Measurements from ENCODE around the gene IGF2. TPM values are rescaled to one million over a fixed set of nuclear protein-coding genes. Genes with fewer than 3 reads are reported as not detected.

Gene IGF2
- total RNA-seq, 1 experiment from 2014 or later = 1.5 TPM

DNA sequence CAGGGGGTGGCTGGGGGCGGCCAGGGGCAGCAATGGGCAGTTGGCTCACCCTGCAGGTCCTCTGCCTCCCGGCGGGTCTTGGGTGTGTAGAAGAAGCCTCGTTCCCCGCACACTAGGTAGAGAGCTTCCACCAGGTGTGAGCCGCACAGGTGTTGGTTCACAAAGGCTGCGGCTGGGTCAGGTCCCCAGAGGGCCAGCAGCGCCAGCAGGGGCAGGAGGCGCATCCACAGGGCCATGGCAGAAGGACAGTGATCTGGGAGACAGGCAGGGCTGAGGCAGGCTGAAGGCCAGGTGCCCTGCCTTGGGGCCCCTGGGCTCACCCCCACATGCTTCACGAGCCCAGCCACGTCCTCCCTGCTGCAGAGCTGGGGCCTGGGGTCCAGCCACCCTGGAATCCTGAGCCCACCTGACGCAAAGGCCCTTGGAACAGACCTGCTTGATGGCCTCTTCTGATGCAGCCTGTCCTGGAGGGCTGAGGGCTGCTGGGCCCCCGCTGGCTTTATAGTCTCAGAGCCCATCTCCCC, 21.6 kb upstream of the IGF2 start, which contains the start of gene INS (continued):
- TF ChIP-seq JAZF1 (CRISPR knock-in tag; IDR thresholded peaks at IDR 0.05) (no peak), CBFB (CRISPR knock-in tag; IDR thresholded peaks at IDR 0.05; ENCODE audit: low read depth) (no peak), ZNF396 (CRISPR knock-in tag; IDR thresholded peaks at IDR 0.05; ENCODE audit: borderline replicate concordance) (no peak), SOX15 (CRISPR knock-in tag; IDR thresholded peaks at IDR 0.05) (no peak), GABPB1 (CRISPR knock-in tag; IDR thresholded peaks at IDR 0.05) (no peak)
- TF ChIP-seq, protein P1, sequence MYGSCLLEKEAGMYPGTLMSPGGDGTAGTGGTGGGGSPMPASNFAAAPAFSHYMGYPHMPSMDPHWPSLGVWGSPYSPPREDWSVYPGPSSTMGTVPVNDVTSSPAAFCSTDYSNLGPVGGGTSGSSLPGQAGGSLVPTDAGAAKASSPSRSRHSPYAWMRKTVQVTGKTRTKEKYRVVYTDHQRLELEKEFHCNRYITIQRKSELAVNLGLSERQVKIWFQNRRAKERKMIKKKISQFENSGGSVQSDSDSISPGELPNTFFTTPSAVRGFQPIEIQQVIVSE (CRISPR knock-in tag; IDR thresholded peaks at IDR 0.05; ENCODE audit: borderline replicate concordance) = no peak

DNA sequence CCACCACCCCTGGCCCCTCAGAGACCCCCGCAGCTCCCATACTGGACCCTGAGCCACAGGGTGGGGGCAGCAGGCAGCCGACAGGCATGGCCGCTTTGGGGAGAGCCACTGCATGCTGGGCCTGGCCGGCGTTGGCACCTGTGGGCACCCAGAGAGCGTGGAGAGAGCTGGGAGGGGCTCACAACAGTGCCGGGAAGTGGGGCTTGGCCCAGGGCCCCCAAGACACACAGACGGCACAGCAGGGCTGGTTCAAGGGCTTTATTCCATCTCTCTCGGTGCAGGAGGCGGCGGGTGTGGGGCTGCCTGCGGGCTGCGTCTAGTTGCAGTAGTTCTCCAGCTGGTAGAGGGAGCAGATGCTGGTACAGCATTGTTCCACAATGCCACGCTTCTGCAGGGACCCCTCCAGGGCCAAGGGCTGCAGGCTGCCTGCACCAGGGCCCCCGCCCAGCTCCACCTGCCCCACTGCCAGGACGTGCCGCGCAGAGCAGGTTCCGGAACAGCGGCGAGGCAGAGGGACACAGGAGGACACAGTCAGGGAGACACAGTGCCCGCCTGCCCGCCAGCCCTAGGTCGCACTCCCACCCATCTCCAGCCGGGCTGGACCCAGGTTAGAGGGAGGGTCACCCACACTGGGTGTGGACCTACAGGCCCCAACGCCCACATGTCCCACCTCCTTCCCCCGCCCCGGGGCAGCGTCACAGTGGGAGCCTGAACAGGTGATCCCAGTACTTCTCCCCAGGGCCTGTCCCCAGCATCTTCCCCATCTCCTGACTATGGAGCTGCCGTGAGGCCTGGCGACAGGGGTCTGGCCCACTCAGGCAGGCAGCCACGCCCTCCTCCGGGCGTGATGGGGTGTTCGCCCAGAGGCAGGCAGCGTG, 20.6 kb upstream of the IGF2 start:
- Mint-ChIP-seq H3K27ac (no peak overlapping the region), H3K9me3 (no peaks in the 10 kb centered on the region), H3K4me1 (no peaks in the 10 kb centered on the region), H3K36me3 (no peaks in the 10 kb centered on the region), H3K27me3 (ENCODE audit: low read depth) (no peaks in the 10 kb centered on the region), H3K4me3 (no peak overlapping the region)
- ATAC-seq (no peak), DNase-seq (ENCODE audit: low spot score) (no peak)
- no peak for TF ChIP-seq JUN (CRISPR knock-in tag; IDR thresholded peaks at IDR 0.05)
- no peak for TF ChIP-seq USF2 (CRISPR knock-in tag; IDR thresholded peaks at IDR 0.05)
- no peak for TF ChIP-seq NR2C2 (CRISPR knock-in tag; IDR thresholded peaks at IDR 0.05)
- TF ChIP-seq, protein P2, sequence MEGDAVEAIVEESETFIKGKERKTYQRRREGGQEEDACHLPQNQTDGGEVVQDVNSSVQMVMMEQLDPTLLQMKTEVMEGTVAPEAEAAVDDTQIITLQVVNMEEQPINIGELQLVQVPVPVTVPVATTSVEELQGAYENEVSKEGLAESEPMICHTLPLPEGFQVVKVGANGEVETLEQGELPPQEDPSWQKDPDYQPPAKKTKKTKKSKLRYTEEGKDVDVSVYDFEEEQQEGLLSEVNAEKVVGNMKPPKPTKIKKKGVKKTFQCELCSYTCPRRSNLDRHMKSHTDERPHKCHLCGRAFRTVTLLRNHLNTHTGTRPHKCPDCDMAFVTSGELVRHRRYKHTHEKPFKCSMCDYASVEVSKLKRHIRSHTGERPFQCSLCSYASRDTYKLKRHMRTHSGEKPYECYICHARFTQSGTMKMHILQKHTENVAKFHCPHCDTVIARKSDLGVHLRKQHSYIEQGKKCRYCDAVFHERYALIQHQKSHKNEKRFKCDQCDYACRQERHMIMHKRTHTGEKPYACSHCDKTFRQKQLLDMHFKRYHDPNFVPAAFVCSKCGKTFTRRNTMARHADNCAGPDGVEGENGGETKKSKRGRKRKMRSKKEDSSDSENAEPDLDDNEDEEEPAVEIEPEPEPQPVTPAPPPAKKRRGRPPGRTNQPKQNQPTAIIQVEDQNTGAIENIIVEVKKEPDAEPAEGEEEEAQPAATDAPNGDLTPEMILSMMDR (IDR thresholded peaks at IDR 0.05) = no peak
- no peak for TF ChIP-seq ZNF219 (CRISPR knock-in tag; IDR thresholded peaks at IDR 0.05; ENCODE audit: borderline replicate concordance)
- TF ChIP-seq, protein P3, sequence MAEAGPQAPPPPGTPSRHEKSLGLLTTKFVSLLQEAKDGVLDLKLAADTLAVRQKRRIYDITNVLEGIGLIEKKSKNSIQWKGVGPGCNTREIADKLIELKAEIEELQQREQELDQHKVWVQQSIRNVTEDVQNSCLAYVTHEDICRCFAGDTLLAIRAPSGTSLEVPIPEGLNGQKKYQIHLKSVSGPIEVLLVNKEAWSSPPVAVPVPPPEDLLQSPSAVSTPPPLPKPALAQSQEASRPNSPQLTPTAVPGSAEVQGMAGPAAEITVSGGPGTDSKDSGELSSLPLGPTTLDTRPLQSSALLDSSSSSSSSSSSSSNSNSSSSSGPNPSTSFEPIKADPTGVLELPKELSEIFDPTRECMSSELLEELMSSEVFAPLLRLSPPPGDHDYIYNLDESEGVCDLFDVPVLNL (CRISPR knock-in tag; IDR thresholded peaks at IDR 0.05; ENCODE audit: borderline replicate concordance, low read depth) = no peak
- no peak for TF ChIP-seq IRF2 (CRISPR knock-in tag; IDR thresholded peaks at IDR 0.05; ENCODE audit: borderline replicate concordance, low read depth)
- TF ChIP-seq AFF4 (CRISPR knock-in tag; IDR thresholded peaks at IDR 0.05; ENCODE audit: borderline replicate concordance) = no peak
- TF ChIP-seq OVOL2 (CRISPR knock-in tag; IDR thresholded peaks at IDR 0.05; ENCODE audit: borderline replicate concordance) = no peak
- TF ChIP-seq CREM (CRISPR knock-in tag; IDR thresholded peaks at IDR 0.05) = no peak
- TF ChIP-seq TEAD1 (CRISPR knock-in tag; IDR thresholded peaks at IDR 0.05) = no peak
- no peak for TF ChIP-seq TP53 (CRISPR knock-in tag; IDR thresholded peaks at IDR 0.05)
- no peak for TF ChIP-seq TEAD4 (CRISPR knock-in tag; IDR thresholded peaks at IDR 0.05)
- TF ChIP-seq, protein P4, sequence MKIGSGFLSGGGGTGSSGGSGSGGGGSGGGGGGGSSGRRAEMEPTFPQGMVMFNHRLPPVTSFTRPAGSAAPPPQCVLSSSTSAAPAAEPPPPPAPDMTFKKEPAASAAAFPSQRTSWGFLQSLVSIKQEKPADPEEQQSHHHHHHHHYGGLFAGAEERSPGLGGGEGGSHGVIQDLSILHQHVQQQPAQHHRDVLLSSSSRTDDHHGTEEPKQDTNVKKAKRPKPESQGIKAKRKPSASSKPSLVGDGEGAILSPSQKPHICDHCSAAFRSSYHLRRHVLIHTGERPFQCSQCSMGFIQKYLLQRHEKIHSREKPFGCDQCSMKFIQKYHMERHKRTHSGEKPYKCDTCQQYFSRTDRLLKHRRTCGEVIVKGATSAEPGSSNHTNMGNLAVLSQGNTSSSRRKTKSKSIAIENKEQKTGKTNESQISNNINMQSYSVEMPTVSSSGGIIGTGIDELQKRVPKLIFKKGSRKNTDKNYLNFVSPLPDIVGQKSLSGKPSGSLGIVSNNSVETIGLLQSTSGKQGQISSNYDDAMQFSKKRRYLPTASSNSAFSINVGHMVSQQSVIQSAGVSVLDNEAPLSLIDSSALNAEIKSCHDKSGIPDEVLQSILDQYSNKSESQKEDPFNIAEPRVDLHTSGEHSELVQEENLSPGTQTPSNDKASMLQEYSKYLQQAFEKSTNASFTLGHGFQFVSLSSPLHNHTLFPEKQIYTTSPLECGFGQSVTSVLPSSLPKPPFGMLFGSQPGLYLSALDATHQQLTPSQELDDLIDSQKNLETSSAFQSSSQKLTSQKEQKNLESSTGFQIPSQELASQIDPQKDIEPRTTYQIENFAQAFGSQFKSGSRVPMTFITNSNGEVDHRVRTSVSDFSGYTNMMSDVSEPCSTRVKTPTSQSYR (CRISPR knock-in tag; IDR thresholded peaks at IDR 0.05) = no peak
- TF ChIP-seq, protein P5, sequence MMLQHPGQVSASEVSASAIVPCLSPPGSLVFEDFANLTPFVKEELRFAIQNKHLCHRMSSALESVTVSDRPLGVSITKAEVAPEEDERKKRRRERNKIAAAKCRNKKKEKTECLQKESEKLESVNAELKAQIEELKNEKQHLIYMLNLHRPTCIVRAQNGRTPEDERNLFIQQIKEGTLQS (CRISPR knock-in tag; conservative IDR thresholded peaks at IDR 0.05) = no peak
- TF ChIP-seq, protein P6, sequence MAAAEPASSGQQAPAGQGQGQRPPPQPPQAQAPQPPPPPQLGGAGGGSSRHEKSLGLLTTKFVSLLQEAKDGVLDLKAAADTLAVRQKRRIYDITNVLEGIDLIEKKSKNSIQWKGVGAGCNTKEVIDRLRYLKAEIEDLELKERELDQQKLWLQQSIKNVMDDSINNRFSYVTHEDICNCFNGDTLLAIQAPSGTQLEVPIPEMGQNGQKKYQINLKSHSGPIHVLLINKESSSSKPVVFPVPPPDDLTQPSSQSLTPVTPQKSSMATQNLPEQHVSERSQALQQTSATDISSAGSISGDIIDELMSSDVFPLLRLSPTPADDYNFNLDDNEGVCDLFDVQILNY (CRISPR knock-in tag; IDR thresholded peaks at IDR 0.05) = no peak
- no peak for TF ChIP-seq PRRX2 (CRISPR knock-in tag; IDR thresholded peaks at IDR 0.05)
- ChIA-PET POLR2A (no interaction called here), CTCF (interaction anchor here (0.7 to 18.6 kb wide), 6 partner anchors 9 to 655 kb away, joined by 3 to 761 read pairs (median 4); no protein-coding TSS in a partner anchor)
